Thyroid gland (tissue), 4 donors: ENCODE measurements around the gene KCNJ12.
"Not testable (repeated sequence)": the region's sequence is repeated elsewhere in the genome, so short reads cannot be mapped to it uniquely, and the experiment has no call there.

Experiments used
- CTCF ChIP-seq, 6 experiments: fragments of 200-600 bp in 3 of 6; fragments of 450-650 bp in 3 of 6; sonication (generic) in 3 of 6; IDR thresholded peaks; one replicate each; pipeline ENCODE4 v1.5.1; 2016 to 2019; ENCODE audit warnings: antibody characterized with exemption in 6 of 6, mild to moderate bottlenecking in 2 of 6, inconsistent platforms in 1 of 6, moderate library complexity in 1 of 6
- POLR2A ChIP-seq, 2 donors: fragments of 450-650 bp; IDR thresholded peaks; one replicate each; pipeline ENCODE4 v1.6.1; 2017; ENCODE audit warnings: antibody characterized with exemption in 2 of 2, mild to moderate bottlenecking in 2 of 2, moderate library complexity in 1 of 2

- TF ChIP-seq CTCF, POLR2A (IDR thresholded peaks at IDR 0.05): not testable (repeated sequence)
Measured at GRCh38 chr17:21434976-21435375, 58.8 kb downstream of the KCNJ12 start.
